Neural cell (in vitro differentiated cells): ENCODE results near the gene SLC28A3.

Experiments used
- CTCF ChIP-seq: fragments of 450-650 bp; IDR thresholded peaks from 2 replicates; pipeline ENCODE4 v1.5.1; 2014; ENCODE audit warnings: antibody characterized with exemption, mild to moderate bottlenecking, moderate library complexity; ENCODE audit not compliant: poor library complexity, severe bottlenecking
- EP300 ChIP-seq: fragments of 450-650 bp; conservative IDR thresholded peaks from 2 replicates; pipeline ENCODE4 v1.6.1; 2014; ENCODE audit warnings: antibody characterized with exemption, mild to moderate bottlenecking, moderate library complexity; ENCODE audit not compliant: poor library complexity, severe bottlenecking
- EZH2 ChIP-seq: fragments of 200-600, 300-800 bp; shearing (Covaris generic), sonication (generic); IDR thresholded peaks from 2 replicates; pipeline ENCODE4 v1.6.1; 2014; ENCODE audit warnings: antibody characterized with exemption, low read length, borderline replicate concordance, mild to moderate bottlenecking; ENCODE audit not compliant: insufficient read depth, poor library complexity, severe bottlenecking
- MXI1 ChIP-seq: fragments of 450-650 bp; conservative IDR thresholded peaks from 2 replicates; pipeline ENCODE4 v1.6.1; 2014; ENCODE audit warnings: antibody characterized with exemption, mild to moderate bottlenecking; ENCODE audit not compliant: poor library complexity, severe bottlenecking
- POLR2AphosphoS5 ChIP-seq: IDR thresholded peaks from 2 replicates; pipeline ENCODE4 v1.6.1; 2012

- TF ChIP-seq EP300 (no peak), EZH2 (no peak), CTCF (no peak), POLR2AphosphoS5 (no peak), MXI1 (no peak)
Observed at GRCh38 chr9:84251921-84252320, 88.6 kb downstream of the SLC28A3 start.
